Peyer's patch (tissue), 4 donors: Measurements from ENCODE around the gene SH3PXD2B. TPM values are rescaled to one million over a fixed set of nuclear protein-coding genes. Genes with fewer than 3 reads are reported as not detected.

Experiments
- DNase-seq, 3 donors: peaks; one replicate each; pipeline ENCODE4 v3.0.0-alpha.2; 2017 to 2019
- H3K27ac ChIP-seq, 4 donors: fragments of 200-600 bp; sonication (generic); one replicate each; pipeline ENCODE4 v1.5.1; 2016 to 2019
- H3K27me3 ChIP-seq, 2 donors: fragments of 200-600 bp; sonication (generic); one replicate each; pipeline ENCODE4 v1.5.1; 2019
- H3K36me3 ChIP-seq, 3 donors: fragments of 200-600 bp; sonication (generic); one replicate each; pipeline ENCODE4 v1.5.1; 2016 to 2019
- H3K4me1 ChIP-seq, 4 donors: fragments of 200-600 bp; sonication (generic); one replicate each; pipeline ENCODE4 v1.5.1; 2016 to 2019
- H3K4me3 ChIP-seq, 4 donors: fragments of 200-600 bp; sonication (generic); 1 replicate in 3 of 4; 2 replicates in 1 of 4; pipeline ENCODE4 v1.5.1; 2016 to 2019; ENCODE audit warnings: mild to moderate bottlenecking in 1 of 4
- H3K9me3 ChIP-seq, 4 donors: fragments of 200-600 bp; sonication (generic); one replicate each; pipeline ENCODE4 v1.5.1; 2016 to 2019; ENCODE audit warnings: mild to moderate bottlenecking in 1 of 4
- CTCF ChIP-seq, 6 experiments: fragments of 450-650 bp in 4 of 6; fragments of 200-600 bp in 2 of 6; sonication (generic) in 1 of 6; IDR thresholded peaks; one replicate each; pipeline ENCODE4 v1.5.1; 2017 to 2019; ENCODE audit warnings: antibody characterized with exemption in 6 of 6, mild to moderate bottlenecking in 3 of 6, moderate library complexity in 1 of 6
- POLR2A ChIP-seq, 2 donors: fragments of 450-650 bp; IDR thresholded peaks; one replicate each; pipeline ENCODE4 v1.5.1; 2017; ENCODE audit warnings: antibody characterized with exemption in 2 of 2, mild to moderate bottlenecking in 2 of 2, moderate library complexity in 2 of 2
- total RNA-seq, 4 donors: library from RNA; depleted of rRNA; stranded (reverse); fragments of >200 nt; gene quantifications; one replicate each; pipeline ENCODE4 v1.1.0, GENCODE V29; 2016

The SH3PXD2B gene
- total RNA-seq, 4 donors from 2014 or later: 5.8 to 26.4 (median 11.7) TPM

GRCh38 chr5:172441262-172441751 lies 13.0 kb downstream of the SH3PXD2B start:
- peak in 1 of 3 donors; percentile 31 for DNase-seq

GRCh38 chr5:172440486-172440885 lies 13.8 kb downstream of the SH3PXD2B start:
- H3K4me1 ChIP-seq: peaks cover 0 to 39% (median 1%) of the 10 kb centered on the region in 4 donors
- DNase-seq: no peak
- H3K36me3 ChIP-seq: no peaks in the 10 kb centered on the region
- TF ChIP-seq POLR2A (IDR thresholded peaks at IDR 0.05) (no peak), CTCF (IDR thresholded peaks at IDR 0.05) (no peak)
- no peak overlapping the region for H3K4me3 ChIP-seq
- H3K27me3 ChIP-seq: no peaks in the 10 kb centered on the region
- no peak overlapping the region for H3K27ac ChIP-seq
- no peaks in the 10 kb centered on the region for H3K9me3 ChIP-seq

More at GRCh38 chr5:172441262-172441751, 13.0 kb downstream of the SH3PXD2B start:
- no peak overlapping the region for H3K27ac ChIP-seq
- no peak overlapping the region for H3K4me3 ChIP-seq
- TF ChIP-seq POLR2A (IDR thresholded peaks at IDR 0.05): no peak
- TF ChIP-seq CTCF (IDR thresholded peaks at IDR 0.05): no peak
- H3K4me1 ChIP-seq: peaks cover 0 to 39% (median 1%) of the 10 kb centered on the region in 4 donors
- H3K9me3 ChIP-seq: no peaks in the 10 kb centered on the region
- H3K36me3 ChIP-seq: no peaks in the 10 kb centered on the region
- no peaks in the 10 kb centered on the region for H3K27me3 ChIP-seq

GRCh38 chr5:172439785-172440477 lies 14.4 kb downstream of the SH3PXD2B start:
- Histone ChIP-seq H3K9me3 (no peaks in the 10 kb centered on the region), H3K4me1 (peaks cover 0 to 36% (median 1%) of the 10 kb centered on the region in 4 donors), H3K36me3 (no peaks in the 10 kb centered on the region), H3K27me3 (no peaks in the 10 kb centered on the region), H3K27ac (peak overlapping the region in 1 of 4 donors; percentile 31), H3K4me3 (no peak overlapping the region)
- TF ChIP-seq CTCF (IDR thresholded peaks at IDR 0.05) (no peak), POLR2A (IDR thresholded peaks at IDR 0.05) (no peak)
- peak in 1 of 3 donors; percentile 45 for DNase-seq

- no peak for DNase-seq
- H3K4me3 ChIP-seq: no peak overlapping the region
- H3K27ac ChIP-seq: peak overlapping the region; percentile 9 to 52 (median 50)
- H3K36me3 ChIP-seq: no peaks in the 10 kb centered on the region
- H3K4me1 ChIP-seq: peaks cover 0 to 20% (median 1%) of the 10 kb centered on the region in 4 donors
- TF ChIP-seq POLR2A (IDR thresholded peaks at IDR 0.05) (no peak), CTCF (IDR thresholded peaks at IDR 0.05) (no peak)
- H3K9me3 ChIP-seq: no peaks in the 10 kb centered on the region
- no peaks in the 10 kb centered on the region for H3K27me3 ChIP-seq
Measured at GRCh38 chr5:172438319-172438668, 16.0 kb downstream of the SH3PXD2B start.

GRCh38 chr5:172437445-172438318 lies 16.6 kb downstream of the SH3PXD2B start:
- peak overlapping the region; percentile 22 to 52 (median 51) for H3K27ac ChIP-seq
- no peak for TF ChIP-seq POLR2A (IDR thresholded peaks at IDR 0.05)
- TF ChIP-seq CTCF (IDR thresholded peaks at IDR 0.05): no peak
- H3K36me3 ChIP-seq: no peaks in the 10 kb centered on the region
- no peaks in the 10 kb centered on the region for H3K9me3 ChIP-seq
- peaks cover 0 to 17% (median 1%) of the 10 kb centered on the region in 4 donors for H3K4me1 ChIP-seq
- DNase-seq: peak; percentile 22 to 65 (median 49)
- H3K27me3 ChIP-seq: no peaks in the 10 kb centered on the region
- no peak overlapping the region for H3K4me3 ChIP-seq
